KBM-7 (cell line): ENCODE results near the gene PCP2.
"Not testable (repeated sequence)": the region's sequence is repeated elsewhere in the genome, so short reads cannot be mapped to it uniquely, and the experiment has no call there.

Source experiments
- DNase-seq: peaks from one replicate; pipeline ENCODE4 v3.0.0-alpha.2; 2015
- in situ Hi-C: fragments of 300-500 bp; cut with MboI; formaldehyde crosslinking; loops from 2 replicates; pipeline ENCODE4 v1.14.3; 2020; ENCODE audit warnings: low sequenced_read_pairs, low pct_unique_long_range_greater_than_20kb, mixed read lengths

Gene PCP2

GRCh38 chr19:7663706-7664105 is 30.2 kb upstream of the PCP2 start:
- in situ Hi-C loops, result no loop called here
- no peak for DNase-seq

DNA sequence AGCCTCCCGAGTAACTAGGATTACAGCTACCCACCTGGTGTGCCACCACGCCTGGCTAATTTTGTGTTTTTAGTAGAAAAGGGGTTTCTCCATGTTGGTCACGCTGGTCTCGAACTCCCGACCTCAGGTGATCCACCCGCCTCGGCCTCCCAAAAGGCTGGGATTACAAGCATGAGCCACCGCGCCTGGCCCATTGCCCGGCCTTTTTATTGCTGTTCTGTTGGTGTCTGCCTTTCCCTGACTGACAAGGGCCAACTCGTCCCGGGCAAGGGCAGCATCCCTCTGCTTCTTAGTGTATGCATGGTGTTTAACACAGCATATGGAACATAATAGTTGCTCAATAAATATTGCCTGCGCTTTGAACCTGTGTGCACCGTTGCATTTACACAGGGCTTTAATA is 29.1 kb upstream of the PCP2 start:
- in situ Hi-C loops, result no loop called here
- no peak for DNase-seq

GRCh38 chr19:7661744-7662538 is 28.4 kb upstream of the PCP2 start:
- DNase-seq, result no peak
- in situ Hi-C loops, result no loop called here

- no peak for DNase-seq
- in situ Hi-C loops, result no loop called here
Observed at GRCh38 chr19:7658219-7658686, 24.7 kb upstream of the PCP2 start.

DNA sequence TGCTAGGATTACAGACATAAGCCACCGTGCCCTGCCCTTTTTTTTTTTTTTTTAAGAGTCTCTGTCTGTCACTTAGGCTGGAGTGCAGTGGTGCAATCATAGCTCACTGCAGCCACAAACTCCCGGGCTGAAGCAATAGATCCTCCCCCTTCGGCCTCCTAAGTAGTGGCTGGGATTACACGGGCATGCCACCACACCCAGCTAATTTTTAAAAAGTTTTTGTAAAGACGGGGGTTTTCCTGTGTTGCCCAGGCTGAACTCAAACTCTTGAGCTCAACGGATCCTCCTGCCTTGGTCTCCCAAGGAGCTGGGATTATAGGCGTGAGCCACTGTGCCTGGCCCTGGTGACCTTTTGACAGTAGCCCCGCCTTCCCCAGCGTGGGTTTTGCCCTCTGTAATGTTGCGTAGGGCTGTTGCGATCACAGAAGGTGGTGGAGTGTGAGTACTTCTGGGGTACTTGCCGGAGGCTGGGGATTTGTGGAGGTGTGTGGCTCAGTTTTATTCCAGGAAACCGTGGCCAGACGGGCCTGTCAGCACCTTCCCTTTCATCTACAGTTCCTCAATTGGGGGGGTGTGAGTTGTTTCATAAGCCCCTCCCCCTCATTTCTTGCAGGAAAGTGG is 23.7 kb upstream of the PCP2 start:
- in situ Hi-C loops, result no loop called here
- DNase-seq, result peak; percentile 78

GRCh38 chr19:7655581-7655980 is 22.1 kb upstream of the PCP2 start:
- in situ Hi-C loops, result no loop called here
- DNase-seq, result no peak

- DNase-seq, result no peak
- in situ Hi-C loops, result no loop called here
Observed at GRCh38 chr19:7654401-7654800, 20.9 kb upstream of the PCP2 start.

GRCh38 chr19:7652061-7652641 is 18.6 kb upstream of the PCP2 start:
- in situ Hi-C loops, result no loop called here
- DNase-seq, result peak; percentile 89

- in situ Hi-C loops, result no loop called here
Observed at GRCh38 chr19:7650148-7650547, 16.6 kb upstream of the PCP2 start.

DNA sequence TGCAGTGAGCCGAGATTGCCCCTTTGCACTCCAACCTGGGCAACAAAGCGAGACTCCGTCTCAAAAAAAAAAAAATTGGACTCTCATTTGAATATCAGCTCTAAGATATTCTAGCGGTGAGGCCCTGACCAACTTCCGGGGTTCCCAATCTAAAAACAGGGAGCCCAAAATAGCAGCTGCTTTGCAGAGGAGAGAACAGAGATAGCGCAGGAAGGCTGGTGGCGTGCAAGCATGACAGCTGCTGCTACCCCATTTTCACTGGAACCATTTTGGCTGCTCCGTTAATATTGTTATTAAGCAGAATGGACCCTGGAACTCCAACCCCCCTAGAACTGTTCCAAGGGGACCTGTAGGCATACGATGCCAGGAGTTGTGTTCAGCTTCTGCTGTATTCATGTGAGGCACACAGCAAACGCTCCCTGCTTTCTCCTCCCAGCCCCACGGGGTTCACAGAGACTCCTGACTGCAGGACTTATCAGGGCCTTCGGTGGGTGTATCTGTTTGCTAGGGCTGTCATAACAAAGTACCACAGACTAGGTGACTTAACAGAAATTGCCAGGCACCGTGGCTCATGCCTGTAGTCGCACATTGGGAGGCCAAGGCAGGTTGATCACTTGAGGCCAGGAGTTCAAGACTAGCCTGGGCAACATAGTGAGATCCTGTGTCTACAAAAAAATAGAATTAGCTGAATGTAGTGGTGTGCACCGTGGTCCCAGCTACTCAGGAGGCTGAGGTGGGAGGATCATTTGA is 14.9 kb upstream of the PCP2 start:
- DNase-seq, result no peak

More at GRCh38 chr19:7650148-7650547, 16.6 kb upstream of the PCP2 start:
- DNase-seq, result no peak

GRCh38 chr19:7647156-7647555 is 13.6 kb upstream of the PCP2 start:
- DNase-seq, result no peak
- in situ Hi-C loops, result no loop called here

More for the DNA sequence above, 14.9 kb upstream of the PCP2 start:
- in situ Hi-C loops, result no loop called here

DNA sequence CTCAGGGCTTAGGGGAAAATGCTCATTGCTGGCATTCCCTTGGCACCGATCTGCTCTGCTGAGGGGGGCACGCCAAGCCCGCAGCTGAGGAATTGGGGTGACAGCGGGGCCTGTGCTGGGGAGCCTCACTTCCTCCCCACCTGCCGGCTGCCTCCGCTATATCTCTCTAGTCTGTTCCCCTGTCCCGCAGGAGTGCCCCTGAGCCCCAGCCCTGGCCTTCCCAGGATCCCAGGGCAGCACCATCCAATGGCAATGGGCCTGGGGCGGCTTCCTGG is 12.8 kb upstream of the PCP2 start:
- no peak for DNase-seq
- in situ Hi-C loops, result no loop called here

GRCh38 chr19:7645656-7646425 is 12.3 kb upstream of the PCP2 start:
- in situ Hi-C loops, result no loop called here

GRCh38 chr19:7645163-7645562 is 11.6 kb upstream of the PCP2 start:
- in situ Hi-C loops, result no loop called here

More at GRCh38 chr19:7645656-7646425, 12.3 kb upstream of the PCP2 start:
- peak; percentile 28 for DNase-seq

DNA sequence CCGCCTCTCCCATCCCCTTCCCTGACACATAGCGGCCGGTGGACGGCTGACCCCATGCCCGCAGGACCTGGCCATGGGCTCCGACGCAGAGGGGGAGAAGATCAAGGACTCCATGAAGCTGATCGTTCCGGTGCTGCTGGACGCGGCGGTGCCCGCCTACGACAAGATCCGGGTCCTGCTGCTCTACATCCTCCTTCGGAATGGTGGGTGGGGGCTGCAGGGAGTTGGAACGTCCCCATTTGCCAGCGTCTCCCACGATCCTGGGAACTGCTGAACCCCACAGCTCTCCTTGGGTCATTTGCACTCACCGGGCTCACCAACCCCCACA is 11.0 kb upstream of the PCP2 start:
- in situ Hi-C loops, result no loop called here

More at GRCh38 chr19:7645163-7645562, 11.6 kb upstream of the PCP2 start:
- DNase-seq, result no peak

GRCh38 chr19:7643629-7644549 is 10.4 kb upstream of the PCP2 start:
- in situ Hi-C loops, DNase-seq: not testable (repeated sequence)

More for the DNA sequence above, 11.0 kb upstream of the PCP2 start:
- no peak for DNase-seq

GRCh38 chr19:7643031-7643415 is 9.5 kb upstream of the PCP2 start:
- DNase-seq, result no peak
- in situ Hi-C loops, result no loop called here

- in situ Hi-C loops, result no loop called here
- no peak for DNase-seq
Observed at GRCh38 chr19:7642295-7643030, 8.9 kb upstream of the PCP2 start.
